Astrocyte (in vitro differentiated cells and primary cell): Measurements from ENCODE around the gene GALNT3. TPM values are rescaled to one million over a fixed set of nuclear protein-coding genes. Genes with fewer than 3 reads are reported as not detected.
A peak's percentile ranks its signal among the peaks of the same experiment; 100 is the strongest.

ENCODE experiments used
- DNase-seq: peaks from one replicate; pipeline ENCODE4 v3.0.0-alpha.2; 2010; ENCODE audit warnings: low read depth
- FAIRE-seq: peaks from 2 replicates; lab custom pipeline; 2011; peaks lifted over from hg19 to GRCh38; lab: Jason Lieb, UNC
- H2AFZ ChIP-seq: 2 replicates; pipeline ENCODE4 v1.6.0; 2012; ENCODE audit warnings: low read depth, low read length, inconsistent platforms
- H3K27ac ChIP-seq: 2 replicates; pipeline ENCODE4 v1.5.1; 2011; ENCODE audit warnings: low read depth, low read length, inconsistent platforms
- H3K27me3 ChIP-seq: 2 replicates; pipeline ENCODE4 v1.6.0; 2011; ENCODE audit warnings: low read length, inconsistent platforms; ENCODE audit not compliant: insufficient read depth
- H3K36me3 ChIP-seq: 2 replicates; pipeline ENCODE4 v1.5.1; 2011; ENCODE audit warnings: low read length, inconsistent platforms; ENCODE audit not compliant: insufficient read depth
- H3K4me1 ChIP-seq: 2 replicates; pipeline ENCODE4 v1.5.1; 2011; ENCODE audit warnings: low read length, inconsistent platforms; ENCODE audit not compliant: insufficient read depth
- H3K4me2 ChIP-seq: 2 replicates; pipeline ENCODE4 v1.6.0; 2012; ENCODE audit warnings: low read length, inconsistent platforms
- H3K4me3 ChIP-seq: 2 replicates; pipeline ENCODE4 v1.5.1; 2011; ENCODE audit warnings: low read depth, mild to moderate bottlenecking, low read length, inconsistent platforms; ENCODE audit not compliant: insufficient read depth
- H3K79me2 ChIP-seq: 2 replicates; pipeline ENCODE4 v1.6.0; 2012; ENCODE audit warnings: mild to moderate bottlenecking, low read length, inconsistent platforms; ENCODE audit not compliant: insufficient read depth
- H3K9ac ChIP-seq: 2 replicates; pipeline ENCODE4 v1.6.0; 2012; ENCODE audit warnings: mild to moderate bottlenecking, low read length, inconsistent platforms
- H3K9me3 ChIP-seq: 2 replicates; pipeline ENCODE4 v1.5.1; 2012; ENCODE audit warnings: low read depth, mild to moderate bottlenecking, low read length, inconsistent platforms; ENCODE audit not compliant: insufficient read depth
- H4K20me1 ChIP-seq: 2 replicates; pipeline ENCODE4 v1.6.0; 2012; ENCODE audit warnings: low read length, inconsistent platforms; ENCODE audit not compliant: insufficient read depth
- H3K27ac Mint-ChIP-seq: one replicate; pipeline ENCODE4 v1.8.0; 2021; ENCODE audit warnings: mild to moderate bottlenecking, mixed read lengths; ENCODE audit not compliant: unreplicated experiment
- H3K27me3 Mint-ChIP-seq: one replicate; pipeline ENCODE4 v1.8.0; 2021; ENCODE audit warnings: low read depth, mixed read lengths; ENCODE audit not compliant: unreplicated experiment
- H3K36me3 Mint-ChIP-seq: one replicate; pipeline ENCODE4 v1.8.0; 2021; ENCODE audit warnings: low read depth, mixed read lengths; ENCODE audit not compliant: unreplicated experiment
- H3K4me1 Mint-ChIP-seq: one replicate; pipeline ENCODE4 v1.8.0; 2021; ENCODE audit warnings: low read depth, mixed read lengths; ENCODE audit not compliant: unreplicated experiment
- H3K4me3 Mint-ChIP-seq: one replicate; pipeline ENCODE4 v1.8.0; 2021; ENCODE audit warnings: mild to moderate bottlenecking, moderate library complexity, mixed read lengths; ENCODE audit not compliant: unreplicated experiment
- H3K9me3 Mint-ChIP-seq: one replicate; pipeline ENCODE4 v1.8.0; 2021; ENCODE audit warnings: mild to moderate bottlenecking, mixed read lengths; ENCODE audit not compliant: unreplicated experiment
- EZH2 ChIP-seq: IDR thresholded peaks from 2 replicates; pipeline ENCODE4 v1.6.1; 2012; ENCODE audit warnings: mild to moderate bottlenecking, low read length, inconsistent platforms; ENCODE audit not compliant: insufficient read depth
- total RNA-seq: library from RNA; stranded (reverse); gene quantifications from 2 replicates; pipeline ENCODE4 v1.2.1, GENCODE V29; 2021
- TF ChIP-seq, protein P1 (sequence below): IDR thresholded peaks from 2 replicates; pipeline ENCODE4 v1.5.1; 2011; ENCODE audit warnings: low read depth, mild to moderate bottlenecking, inconsistent platforms, low read length, moderate library complexity; ENCODE audit not compliant: insufficient read depth

Gene GALNT3
- total RNA-seq, 1 donor from 2014 or later = 16.4 TPM

DNA sequence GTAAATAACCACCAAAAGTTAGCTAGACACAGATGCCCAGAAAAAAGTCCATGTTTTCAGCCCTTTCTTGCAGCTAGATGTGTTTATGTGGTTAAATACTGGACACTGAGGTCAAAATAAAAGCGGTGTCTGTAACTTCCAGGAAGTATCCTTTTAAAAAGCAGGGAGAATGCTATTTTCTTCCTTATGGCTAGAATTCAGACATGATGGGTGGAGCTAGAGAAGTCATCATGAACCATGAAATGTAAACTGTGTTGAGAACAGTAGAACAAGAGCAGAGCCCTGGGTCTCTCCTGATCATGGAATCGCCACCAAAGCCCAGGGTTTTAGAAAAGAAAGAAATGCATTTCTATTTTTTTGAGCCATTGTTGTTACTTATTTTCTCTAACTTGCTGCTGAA, 41.3 kb upstream of the GALNT3 start:
- H3K4me1 Mint-ChIP-seq = peaks cover 41% of the 10 kb centered on the region
- H3K4me3 ChIP-seq = no peak overlapping the region
- no peaks in the 10 kb centered on the region for H4K20me1 ChIP-seq
- H3K9me3 ChIP-seq = no peaks in the 10 kb centered on the region
- no peak overlapping the region for H3K4me2 ChIP-seq
- H3K27ac Mint-ChIP-seq = no peak overlapping the region
- DNase-seq (no peak), FAIRE-seq (no peak)
- peaks cover 3% of the 10 kb centered on the region for H3K9me3 Mint-ChIP-seq
- no peaks in the 10 kb centered on the region for H3K27me3 Mint-ChIP-seq
- peaks cover 3% of the 10 kb centered on the region for H3K4me1 ChIP-seq
- no peak overlapping the region for H3K9ac ChIP-seq
- H3K36me3 ChIP-seq = no peaks in the 10 kb centered on the region
- TF ChIP-seq EZH2 = no peak
- TF ChIP-seq, protein P1, sequence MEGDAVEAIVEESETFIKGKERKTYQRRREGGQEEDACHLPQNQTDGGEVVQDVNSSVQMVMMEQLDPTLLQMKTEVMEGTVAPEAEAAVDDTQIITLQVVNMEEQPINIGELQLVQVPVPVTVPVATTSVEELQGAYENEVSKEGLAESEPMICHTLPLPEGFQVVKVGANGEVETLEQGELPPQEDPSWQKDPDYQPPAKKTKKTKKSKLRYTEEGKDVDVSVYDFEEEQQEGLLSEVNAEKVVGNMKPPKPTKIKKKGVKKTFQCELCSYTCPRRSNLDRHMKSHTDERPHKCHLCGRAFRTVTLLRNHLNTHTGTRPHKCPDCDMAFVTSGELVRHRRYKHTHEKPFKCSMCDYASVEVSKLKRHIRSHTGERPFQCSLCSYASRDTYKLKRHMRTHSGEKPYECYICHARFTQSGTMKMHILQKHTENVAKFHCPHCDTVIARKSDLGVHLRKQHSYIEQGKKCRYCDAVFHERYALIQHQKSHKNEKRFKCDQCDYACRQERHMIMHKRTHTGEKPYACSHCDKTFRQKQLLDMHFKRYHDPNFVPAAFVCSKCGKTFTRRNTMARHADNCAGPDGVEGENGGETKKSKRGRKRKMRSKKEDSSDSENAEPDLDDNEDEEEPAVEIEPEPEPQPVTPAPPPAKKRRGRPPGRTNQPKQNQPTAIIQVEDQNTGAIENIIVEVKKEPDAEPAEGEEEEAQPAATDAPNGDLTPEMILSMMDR = no peak
- H2AFZ ChIP-seq = no peak overlapping the region
- H3K4me3 Mint-ChIP-seq = no peak overlapping the region
- no peaks in the 10 kb centered on the region for H3K27me3 ChIP-seq
- no peaks in the 10 kb centered on the region for H3K79me2 ChIP-seq
- no peak overlapping the region for H3K27ac ChIP-seq
- no peaks in the 10 kb centered on the region for H3K36me3 Mint-ChIP-seq

GRCh38 chr2:165833156-165833555, 39.1 kb upstream of the GALNT3 start:
- H4K20me1 ChIP-seq = no peaks in the 10 kb centered on the region
- no peaks in the 10 kb centered on the region for H3K27me3 Mint-ChIP-seq
- H3K36me3 ChIP-seq = no peaks in the 10 kb centered on the region
- no peaks in the 10 kb centered on the region for H3K79me2 ChIP-seq
- no peak overlapping the region for H2AFZ ChIP-seq
- peak overlapping the region; percentile 16 for H3K4me2 ChIP-seq
- H3K4me3 Mint-ChIP-seq = no peak overlapping the region
- H3K27me3 ChIP-seq = no peaks in the 10 kb centered on the region
- H3K4me1 ChIP-seq = peaks cover 3% of the 10 kb centered on the region
- H3K9me3 ChIP-seq = no peaks in the 10 kb centered on the region
- H3K27ac Mint-ChIP-seq = peak overlapping the region; percentile 84
- no peaks in the 10 kb centered on the region for H3K36me3 Mint-ChIP-seq
- no peaks in the 10 kb centered on the region for H3K9me3 Mint-ChIP-seq
- no peak overlapping the region for H3K27ac ChIP-seq
- no peak overlapping the region for H3K9ac ChIP-seq
- DNase-seq (peak; percentile 74), FAIRE-seq (no peak)
- TF ChIP-seq, protein P1 = no peak
- no peak for TF ChIP-seq EZH2
- peaks cover 36% of the 10 kb centered on the region for H3K4me1 Mint-ChIP-seq
- H3K4me3 ChIP-seq = no peak overlapping the region

- no peak for FAIRE-seq
- H3K36me3 Mint-ChIP-seq = no peaks in the 10 kb centered on the region
- H3K9me3 Mint-ChIP-seq = no peaks in the 10 kb centered on the region
- Histone ChIP-seq H3K27ac (no peak overlapping the region), H3K4me3 (no peak overlapping the region), H3K79me2 (no peaks in the 10 kb centered on the region), H3K36me3 (no peaks in the 10 kb centered on the region), H4K20me1 (no peaks in the 10 kb centered on the region), H3K9ac (no peak overlapping the region), H3K4me1 (no peaks in the 10 kb centered on the region), H3K27me3 (no peaks in the 10 kb centered on the region), H2AFZ (no peak overlapping the region), H3K9me3 (no peaks in the 10 kb centered on the region), H3K4me2 (no peak overlapping the region)
- H3K27ac Mint-ChIP-seq = no peak overlapping the region
- peaks cover 31% of the 10 kb centered on the region for H3K4me1 Mint-ChIP-seq
- no peak overlapping the region for H3K4me3 Mint-ChIP-seq
- TF ChIP-seq, protein P1 = no peak
- TF ChIP-seq EZH2 = no peak
- no peaks in the 10 kb centered on the region for H3K27me3 Mint-ChIP-seq
- no peak for DNase-seq
Observed at GRCh38 chr2:165827921-165828276, 33.9 kb upstream of the GALNT3 start.
